Measurements from ENCODE around the gene RASSF7. TPM values are rescaled to one million over a fixed set of nuclear protein-coding genes. Genes with fewer than 3 reads are reported as not detected.

Gene RASSF7
- total and polyA plus RNA-seq, 2 experiments from 2014 or later = 11.9 to 18.8 TPM

- H3K9me2 ChIP-seq (ENCODE audit: insufficient read depth) = no peaks in the 10 kb centered on the region
- H3K9ac ChIP-seq = no peak overlapping the region
- H3K9me3 ChIP-seq (ENCODE audit: low read depth) = no peaks in the 10 kb centered on the region
- H3K27me3 ChIP-seq (replicated peaks; ENCODE audit: insufficient read depth) = peaks cover 12% of the 10 kb centered on the region
- in situ Hi-C loops (cut with MboI) = no loop called here
- no peaks in the 10 kb centered on the region for H3F3A ChIP-seq (ENCODE audit: insufficient read depth)
- no peak for DNase-seq
- H3K4me3 ChIP-seq = no peak overlapping the region
- no peaks in the 10 kb centered on the region for H3K79me2 ChIP-seq (ENCODE audit: insufficient read depth)
- H3K27ac ChIP-seq = no peak overlapping the region
- H3K36me3 ChIP-seq (ENCODE audit: low read depth) = no peaks in the 10 kb centered on the region
- no peak for TF ChIP-seq EZH2phosphoT487 (IDR thresholded peaks at IDR 0.05; ENCODE audit: insufficient read depth, low read depth)
- no peak for TF ChIP-seq EZH2 (IDR thresholded peaks at IDR 0.05; ENCODE audit: insufficient read depth, poor library complexity, severe bottlenecking)
- H2AFZ ChIP-seq = no peak overlapping the region
- no peak overlapping the region for H3K4me2 ChIP-seq (ENCODE audit: unreplicated experiment)
- H3K4me1 ChIP-seq (ENCODE audit: insufficient read depth) = no peaks in the 10 kb centered on the region
- H4K20me1 ChIP-seq (ENCODE audit: insufficient read depth) = no peaks in the 10 kb centered on the region
- 36 to 38% methylated on average over 10 of the region's 11 CpGs for WGBS, 2 experiments (ENCODE audit: low coverage in 1 of 2, low lambda C conversion rate in 2 of 2, missing lambda C conversion rate in 2 of 2)
Measured at GRCh38 chr11:553988-554340, 6.8 kb upstream of the RASSF7 start.

GRCh38 chr11:554428-555226, 6.1 kb upstream of the RASSF7 start:
- no peaks in the 10 kb centered on the region for H4K20me1 ChIP-seq (ENCODE audit: insufficient read depth)
- no peak overlapping the region for H3K9ac ChIP-seq
- H3K9me3 ChIP-seq (ENCODE audit: low read depth) = no peaks in the 10 kb centered on the region
- TF ChIP-seq EZH2phosphoT487 (IDR thresholded peaks at IDR 0.05; ENCODE audit: insufficient read depth, low read depth) (no peak), EZH2 (IDR thresholded peaks at IDR 0.05; ENCODE audit: insufficient read depth, poor library complexity, severe bottlenecking) (no peak)
- in situ Hi-C loops (cut with MboI) = no loop called here
- peaks cover 12% of the 10 kb centered on the region for H3K27me3 ChIP-seq (replicated peaks; ENCODE audit: insufficient read depth)
- peak; percentile 63 for DNase-seq
- no peak overlapping the region for H3K4me2 ChIP-seq (ENCODE audit: unreplicated experiment)
- no peaks in the 10 kb centered on the region for H3K79me2 ChIP-seq (ENCODE audit: insufficient read depth)
- WGBS, 2 experiments (ENCODE audit: low coverage in 1 of 2, low lambda C conversion rate in 2 of 2, missing lambda C conversion rate in 2 of 2) = 4 to 11% methylated on average over 31 to 59 of the region's 60 CpGs
- H2AFZ ChIP-seq = no peak overlapping the region
- H3K36me3 ChIP-seq (ENCODE audit: low read depth) = no peaks in the 10 kb centered on the region
- H3K9me2 ChIP-seq (ENCODE audit: insufficient read depth) = no peaks in the 10 kb centered on the region
- H3K27ac ChIP-seq = no peak overlapping the region
- no peaks in the 10 kb centered on the region for H3F3A ChIP-seq (ENCODE audit: insufficient read depth)
- no peak overlapping the region for H3K4me3 ChIP-seq
- H3K4me1 ChIP-seq (ENCODE audit: insufficient read depth) = no peaks in the 10 kb centered on the region

- no peak overlapping the region for H3K4me3 ChIP-seq
Measured at GRCh38 chr11:555227-555779, 5.5 kb upstream of the RASSF7 start.

GRCh38 chr11:555780-556661, 4.7 kb upstream of the RASSF7 start:
- Histone ChIP-seq H3K27ac (no peak overlapping the region), H3K4me2 (ENCODE audit: unreplicated experiment) (no peak overlapping the region), H3K4me3 (no peak overlapping the region), H3F3A (ENCODE audit: insufficient read depth) (no peaks in the 10 kb centered on the region), H3K9ac (no peak overlapping the region), H3K36me3 (ENCODE audit: low read depth) (no peaks in the 10 kb centered on the region), H3K9me2 (ENCODE audit: insufficient read depth) (no peaks in the 10 kb centered on the region), H2AFZ (no peak overlapping the region), H3K79me2 (ENCODE audit: insufficient read depth) (no peaks in the 10 kb centered on the region), H4K20me1 (ENCODE audit: insufficient read depth) (no peaks in the 10 kb centered on the region), H3K9me3 (ENCODE audit: low read depth) (no peaks in the 10 kb centered on the region), H3K4me1 (ENCODE audit: insufficient read depth) (no peaks in the 10 kb centered on the region), H3K27me3 (replicated peaks; ENCODE audit: insufficient read depth) (peaks cover 12% of the 10 kb centered on the region)
- in situ Hi-C loops (cut with MboI) = no loop called here
- TF ChIP-seq EZH2 (IDR thresholded peaks at IDR 0.05; ENCODE audit: insufficient read depth, poor library complexity, severe bottlenecking) = peak; percentile 49
- TF ChIP-seq EZH2phosphoT487 (IDR thresholded peaks at IDR 0.05; ENCODE audit: insufficient read depth, low read depth) = no peak
- WGBS, 2 experiments (ENCODE audit: low coverage in 1 of 2, low lambda C conversion rate in 2 of 2, missing lambda C conversion rate in 2 of 2) = 4% methylated on average over 60 to 99 of the region's 104 CpGs
- DNase-seq = peak; percentile 49

More at GRCh38 chr11:555227-555779, 5.5 kb upstream of the RASSF7 start:
- TF ChIP-seq EZH2 (IDR thresholded peaks at IDR 0.05; ENCODE audit: insufficient read depth, poor library complexity, severe bottlenecking) = peak; percentile 94
- TF ChIP-seq EZH2phosphoT487 (IDR thresholded peaks at IDR 0.05; ENCODE audit: insufficient read depth, low read depth) = no peak
- H3K79me2 ChIP-seq (ENCODE audit: insufficient read depth) = no peaks in the 10 kb centered on the region
- H4K20me1 ChIP-seq (ENCODE audit: insufficient read depth) = no peaks in the 10 kb centered on the region
- no peak for DNase-seq
- H3K9me3 ChIP-seq (ENCODE audit: low read depth) = no peaks in the 10 kb centered on the region
- no peak overlapping the region for H2AFZ ChIP-seq
- in situ Hi-C loops (cut with MboI) = no loop called here
- no peak overlapping the region for H3K4me2 ChIP-seq (ENCODE audit: unreplicated experiment)
- no peaks in the 10 kb centered on the region for H3F3A ChIP-seq (ENCODE audit: insufficient read depth)
- WGBS, 2 experiments (ENCODE audit: low coverage in 1 of 2, low lambda C conversion rate in 2 of 2, missing lambda C conversion rate in 2 of 2) = 0 to 3% methylated on average over 10 to 40 of the region's 57 CpGs
- no peak overlapping the region for H3K27ac ChIP-seq
- H3K9ac ChIP-seq = no peak overlapping the region
- H3K9me2 ChIP-seq (ENCODE audit: insufficient read depth) = no peaks in the 10 kb centered on the region
- H3K36me3 ChIP-seq (ENCODE audit: low read depth) = no peaks in the 10 kb centered on the region
- peaks cover 12% of the 10 kb centered on the region for H3K27me3 ChIP-seq (replicated peaks; ENCODE audit: insufficient read depth)
- no peaks in the 10 kb centered on the region for H3K4me1 ChIP-seq (ENCODE audit: insufficient read depth)

All from GM23248 (cell line).